GM12874 (cell line): ENCODE results near the gene TRAF2.

Source experiments
- TF ChIP-seq, protein P1 (sequence below): IDR thresholded peaks from 2 replicates; pipeline ENCODE4 v1.5.1; 2011; ENCODE audit warnings: low read depth, mild to moderate bottlenecking, control low read depth, low read length, moderate library complexity; ENCODE audit not compliant: insufficient read depth

The TRAF2 gene

GRCh38 chr9:136960938-136961275, 74.6 kb downstream of the TRAF2 start:
- TF ChIP-seq, protein P1, sequence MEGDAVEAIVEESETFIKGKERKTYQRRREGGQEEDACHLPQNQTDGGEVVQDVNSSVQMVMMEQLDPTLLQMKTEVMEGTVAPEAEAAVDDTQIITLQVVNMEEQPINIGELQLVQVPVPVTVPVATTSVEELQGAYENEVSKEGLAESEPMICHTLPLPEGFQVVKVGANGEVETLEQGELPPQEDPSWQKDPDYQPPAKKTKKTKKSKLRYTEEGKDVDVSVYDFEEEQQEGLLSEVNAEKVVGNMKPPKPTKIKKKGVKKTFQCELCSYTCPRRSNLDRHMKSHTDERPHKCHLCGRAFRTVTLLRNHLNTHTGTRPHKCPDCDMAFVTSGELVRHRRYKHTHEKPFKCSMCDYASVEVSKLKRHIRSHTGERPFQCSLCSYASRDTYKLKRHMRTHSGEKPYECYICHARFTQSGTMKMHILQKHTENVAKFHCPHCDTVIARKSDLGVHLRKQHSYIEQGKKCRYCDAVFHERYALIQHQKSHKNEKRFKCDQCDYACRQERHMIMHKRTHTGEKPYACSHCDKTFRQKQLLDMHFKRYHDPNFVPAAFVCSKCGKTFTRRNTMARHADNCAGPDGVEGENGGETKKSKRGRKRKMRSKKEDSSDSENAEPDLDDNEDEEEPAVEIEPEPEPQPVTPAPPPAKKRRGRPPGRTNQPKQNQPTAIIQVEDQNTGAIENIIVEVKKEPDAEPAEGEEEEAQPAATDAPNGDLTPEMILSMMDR, result no peak

DNA sequence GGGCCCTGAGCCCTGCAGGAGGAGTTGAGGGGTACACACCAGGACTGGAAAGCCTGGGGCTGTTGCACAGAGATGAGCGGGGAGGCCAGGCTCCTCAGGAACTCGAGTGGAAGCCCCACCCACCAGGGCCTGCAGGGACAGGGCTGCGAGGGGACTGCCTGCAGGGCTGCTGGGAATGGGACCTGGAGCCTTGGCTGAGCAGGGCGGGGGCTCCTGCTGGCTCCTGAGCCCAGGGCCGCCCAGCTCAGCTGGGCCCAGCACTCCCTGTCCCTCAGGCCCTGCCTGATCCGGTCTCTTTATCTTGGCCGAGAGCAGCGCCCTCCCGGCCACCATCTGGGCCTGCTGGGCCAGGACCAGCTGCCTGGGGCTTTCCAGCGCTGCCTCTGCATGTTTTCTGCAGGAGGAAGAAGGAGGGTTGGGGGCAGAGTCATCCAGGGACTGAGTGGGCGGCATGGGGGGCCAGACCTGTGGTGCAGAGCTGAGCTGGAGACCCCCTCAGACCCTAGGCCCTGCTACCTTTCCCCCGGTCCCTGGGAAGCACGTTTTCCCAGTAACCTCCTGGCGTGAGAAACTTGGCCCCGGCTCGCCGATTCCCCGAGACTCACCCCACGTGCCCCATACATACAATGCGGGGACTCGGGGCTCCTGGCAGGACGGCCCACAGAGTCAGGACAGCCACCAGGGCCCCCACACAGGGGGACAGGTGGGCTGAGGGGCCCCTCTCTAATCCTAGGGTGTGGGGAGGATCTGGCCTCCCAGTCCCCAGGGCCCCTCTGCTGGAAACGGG, 75.2 kb downstream of the TRAF2 start:
- TF ChIP-seq, protein P1, result no peak

DNA sequence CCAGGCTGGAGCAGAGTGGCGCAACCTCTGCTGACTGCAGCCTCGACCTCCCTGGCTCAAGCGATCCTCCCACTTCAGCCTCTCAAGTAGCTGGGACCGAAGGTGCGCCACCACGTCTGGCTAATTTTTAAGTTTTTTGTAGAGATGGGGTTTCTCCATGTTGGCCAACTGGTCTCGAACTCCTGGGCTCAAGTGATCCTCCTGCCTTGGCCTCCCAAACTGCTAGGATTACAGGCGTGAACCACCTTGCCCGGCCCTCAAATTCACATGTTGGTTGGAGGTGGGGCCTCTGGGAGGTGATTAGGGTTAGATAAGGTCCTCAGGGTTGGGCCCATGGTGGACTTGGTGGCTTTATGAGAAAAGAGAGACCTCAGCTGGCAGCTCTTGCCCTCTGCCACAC, 75.8 kb downstream of the TRAF2 start:
- TF ChIP-seq, protein P1, result no peak

DNA sequence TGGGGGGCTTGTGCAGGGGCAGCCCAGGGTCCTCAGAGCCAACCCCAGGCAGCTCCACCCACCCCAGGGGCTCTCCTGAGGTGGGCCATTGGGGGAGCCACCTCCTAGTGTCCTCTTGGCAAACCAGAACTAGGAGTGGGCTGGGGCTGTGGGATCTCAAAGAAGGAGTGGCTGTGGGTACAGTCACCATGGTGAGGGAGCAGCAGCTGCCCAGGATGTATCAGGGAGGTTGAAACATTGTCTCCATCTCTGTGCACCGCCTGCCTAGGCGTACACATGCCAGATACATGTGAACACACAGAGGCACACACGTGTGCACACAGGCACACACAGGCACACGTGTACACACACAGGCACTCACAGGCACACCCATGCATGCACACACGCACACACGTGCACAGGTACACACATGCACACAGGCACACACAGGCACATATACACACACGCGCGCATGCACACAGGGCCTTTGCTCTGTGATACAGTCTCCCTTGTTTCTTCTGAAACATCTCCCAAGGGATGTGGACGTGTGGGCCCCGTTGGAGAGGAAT, 76.5 kb downstream of the TRAF2 start:
- TF ChIP-seq, protein P1, result no peak

- TF ChIP-seq, protein P1, result no peak
Observed at GRCh38 chr9:136963341-136963740, 77.0 kb downstream of the TRAF2 start.

DNA sequence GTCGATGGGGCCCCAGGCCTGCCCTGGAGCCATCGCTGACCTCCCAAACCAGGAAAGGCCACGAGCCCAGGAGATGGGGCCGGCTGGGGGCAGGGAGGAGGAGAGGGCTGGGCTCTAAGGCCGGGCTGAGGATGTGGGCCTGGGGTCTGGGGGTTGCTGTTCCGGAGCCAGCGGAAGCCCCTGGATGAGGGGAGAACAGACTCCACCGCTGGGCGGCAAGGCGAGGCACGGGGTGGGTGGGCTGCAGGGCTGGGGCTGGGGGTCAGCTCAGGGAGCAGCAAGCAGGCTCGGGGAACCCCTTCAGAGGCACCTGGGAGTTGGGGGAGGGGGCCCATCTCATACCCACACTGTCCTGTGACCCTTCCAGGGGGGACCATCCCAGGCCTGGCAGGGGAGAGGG, 77.4 kb downstream of the TRAF2 start:
- TF ChIP-seq, protein P1, result no peak

- TF ChIP-seq, protein P1, result no peak
Observed at GRCh38 chr9:136964171-136964689, 77.9 kb downstream of the TRAF2 start.
